NB4 (cell line): ENCODE results near the gene SLC7A9.

Experiments
- DNase-seq: peaks from one replicate; pipeline ENCODE4 v3.0.0; 2010; ENCODE audit warnings: low read depth
- H3K4me3 ChIP-seq: one replicate; pipeline ENCODE4 v1.5.1; 2011; ENCODE audit warnings: mild to moderate bottlenecking, low read depth, low read length, moderate library complexity
- MYC ChIP-seq: IDR thresholded peaks from 2 replicates; pipeline ENCODE4 v1.6.1; 2011; ENCODE audit warnings: low read depth, low read length
- POLR2A ChIP-seq: IDR thresholded peaks from 2 replicates; pipeline ENCODE4 v1.6.1; 2011; ENCODE audit warnings: mild to moderate bottlenecking; ENCODE audit not compliant: insufficient read length; ENCODE audit errors: extremely low read depth
- TF ChIP-seq, protein P1 (sequence below): IDR thresholded peaks from one replicate; pipeline ENCODE4 v1.5.1; 2012; ENCODE audit warnings: low read depth, low read length
- TF ChIP-seq, protein P2 (sequence below): IDR thresholded peaks from 2 replicates; pipeline ENCODE4 v1.6.1; 2011; ENCODE audit warnings: low read depth, low read length

SLC7A9 gene

DNA sequence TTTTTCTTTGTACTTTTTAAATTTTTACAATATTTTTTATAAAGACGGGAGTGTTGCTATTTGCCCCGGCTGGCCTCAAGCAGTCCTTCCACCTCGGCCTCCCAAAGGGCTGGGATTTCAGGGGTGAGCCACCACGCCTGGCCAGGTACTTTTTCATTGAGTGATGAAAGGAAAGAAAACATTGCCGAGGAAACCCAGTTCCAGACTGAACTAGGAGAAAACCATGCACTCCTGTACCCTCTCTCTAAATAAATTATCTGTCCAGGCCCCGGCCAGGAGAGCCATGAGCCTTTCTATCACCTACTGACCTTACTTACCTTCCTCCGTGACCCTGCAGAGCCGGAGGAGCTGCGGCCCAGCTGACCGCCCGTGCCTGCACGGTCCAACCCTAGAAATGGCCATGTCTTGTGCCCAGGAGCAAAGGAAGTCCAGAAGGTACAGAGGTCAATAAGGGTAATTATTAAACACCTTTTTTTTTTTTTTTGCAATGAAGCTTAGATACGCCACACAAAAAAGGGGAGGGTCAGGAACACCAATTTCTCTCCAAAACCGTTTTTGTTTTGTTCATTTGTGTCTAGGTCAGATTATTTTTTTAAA, at the start of gene SLC7A9:
Gene SLC7A9, minus strand, starts transcription at position 399 of the 597 bp plus-strand sequence. CDS start 1,233 bp downstream, outside the sequence.
- no peak for DNase-seq
- no peak for TF ChIP-seq MYC
- TF ChIP-seq, protein P1, sequence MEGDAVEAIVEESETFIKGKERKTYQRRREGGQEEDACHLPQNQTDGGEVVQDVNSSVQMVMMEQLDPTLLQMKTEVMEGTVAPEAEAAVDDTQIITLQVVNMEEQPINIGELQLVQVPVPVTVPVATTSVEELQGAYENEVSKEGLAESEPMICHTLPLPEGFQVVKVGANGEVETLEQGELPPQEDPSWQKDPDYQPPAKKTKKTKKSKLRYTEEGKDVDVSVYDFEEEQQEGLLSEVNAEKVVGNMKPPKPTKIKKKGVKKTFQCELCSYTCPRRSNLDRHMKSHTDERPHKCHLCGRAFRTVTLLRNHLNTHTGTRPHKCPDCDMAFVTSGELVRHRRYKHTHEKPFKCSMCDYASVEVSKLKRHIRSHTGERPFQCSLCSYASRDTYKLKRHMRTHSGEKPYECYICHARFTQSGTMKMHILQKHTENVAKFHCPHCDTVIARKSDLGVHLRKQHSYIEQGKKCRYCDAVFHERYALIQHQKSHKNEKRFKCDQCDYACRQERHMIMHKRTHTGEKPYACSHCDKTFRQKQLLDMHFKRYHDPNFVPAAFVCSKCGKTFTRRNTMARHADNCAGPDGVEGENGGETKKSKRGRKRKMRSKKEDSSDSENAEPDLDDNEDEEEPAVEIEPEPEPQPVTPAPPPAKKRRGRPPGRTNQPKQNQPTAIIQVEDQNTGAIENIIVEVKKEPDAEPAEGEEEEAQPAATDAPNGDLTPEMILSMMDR = no peak
- TF ChIP-seq, protein P2, sequence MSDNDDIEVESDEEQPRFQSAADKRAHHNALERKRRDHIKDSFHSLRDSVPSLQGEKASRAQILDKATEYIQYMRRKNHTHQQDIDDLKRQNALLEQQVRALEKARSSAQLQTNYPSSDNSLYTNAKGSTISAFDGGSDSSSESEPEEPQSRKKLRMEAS = no peak
- no peak for TF ChIP-seq POLR2A
- no peak within 1 kb of the TSS for H3K4me3 ChIP-seq

DNA sequence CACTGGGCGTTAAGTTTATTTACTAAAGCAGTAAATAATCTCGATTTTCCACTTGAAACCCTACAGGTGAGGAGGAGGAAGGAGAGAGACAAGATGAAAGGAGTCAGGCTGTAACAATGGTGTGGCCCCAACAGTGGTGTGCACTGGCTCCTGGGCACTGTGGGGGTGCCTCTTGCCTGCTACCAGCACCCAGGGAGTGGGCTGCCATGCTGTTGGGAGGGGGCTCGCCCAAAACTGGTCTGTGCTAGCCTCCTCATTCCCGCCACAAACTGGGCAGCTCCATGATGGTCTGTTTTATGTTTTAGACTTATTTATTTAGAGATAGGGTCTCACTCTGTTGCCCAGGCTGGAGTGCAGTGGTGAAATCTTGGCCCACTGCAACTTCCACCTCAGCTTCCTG, 49.8 kb upstream of the SLC7A9 start:
- TF ChIP-seq, protein P2 = no peak
- no peak for TF ChIP-seq POLR2A
- no peak for TF ChIP-seq MYC
- TF ChIP-seq, protein P1 = no peak
- no peak for DNase-seq
- H3K4me3 ChIP-seq = no peak overlapping the region

DNA sequence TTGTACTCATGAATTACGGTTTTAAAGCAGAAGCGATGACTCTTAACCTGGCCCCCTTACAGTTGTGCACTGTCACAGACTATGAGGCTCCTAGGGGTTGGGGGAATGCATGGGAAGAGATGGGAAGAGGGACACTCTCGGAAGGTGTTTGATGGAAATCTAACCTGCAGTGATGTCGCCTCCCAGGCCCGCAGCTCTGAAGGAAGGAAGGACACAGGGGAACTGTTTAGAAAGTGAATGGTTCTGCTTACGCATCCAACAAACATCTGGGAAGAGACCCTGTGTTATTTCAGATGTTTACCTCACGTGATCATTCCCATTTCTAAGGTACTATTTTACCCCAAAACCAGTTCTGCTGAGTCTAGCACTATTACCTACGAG, 48.0 kb upstream of the SLC7A9 start:
- no peak for DNase-seq
- H3K4me3 ChIP-seq = no peak overlapping the region
- no peak for TF ChIP-seq POLR2A
- TF ChIP-seq MYC = no peak
- TF ChIP-seq, protein P1 = no peak
- TF ChIP-seq, protein P2 = no peak

DNA sequence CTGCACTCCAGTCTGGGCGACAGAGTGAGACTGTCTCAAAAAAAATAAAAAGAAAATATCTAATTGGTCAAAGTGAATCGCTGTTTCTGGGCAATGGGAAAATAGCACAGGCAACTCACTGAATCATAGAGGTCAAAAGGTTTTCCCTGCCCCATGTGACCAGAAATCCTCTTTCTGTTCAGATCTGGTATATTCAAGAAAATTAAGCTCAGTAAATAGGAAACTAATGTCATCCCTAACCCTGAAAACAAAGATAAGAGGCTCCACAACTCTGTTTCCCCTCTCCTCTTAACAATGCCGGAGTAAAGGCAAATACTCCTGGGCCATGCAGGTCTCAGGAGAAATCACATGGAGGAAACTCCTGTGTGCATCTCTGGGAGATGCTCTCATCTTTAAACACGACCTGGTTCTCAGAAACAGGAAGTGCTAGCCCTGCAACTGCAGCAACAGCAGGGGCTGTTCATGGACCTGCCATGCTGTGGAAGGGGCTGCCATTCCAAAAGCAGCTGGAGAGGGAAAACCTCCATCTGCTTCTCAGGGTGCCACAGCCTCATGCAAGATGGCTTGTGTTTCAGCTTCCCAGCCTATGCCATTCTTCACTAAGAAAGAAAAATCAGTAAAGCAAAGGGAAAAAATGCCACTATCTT, 47.5 kb upstream of the SLC7A9 start:
- TF ChIP-seq MYC (no peak), POLR2A (no peak)
- TF ChIP-seq, protein P2 = no peak
- TF ChIP-seq, protein P1 = no peak
- no peak for DNase-seq

DNA sequence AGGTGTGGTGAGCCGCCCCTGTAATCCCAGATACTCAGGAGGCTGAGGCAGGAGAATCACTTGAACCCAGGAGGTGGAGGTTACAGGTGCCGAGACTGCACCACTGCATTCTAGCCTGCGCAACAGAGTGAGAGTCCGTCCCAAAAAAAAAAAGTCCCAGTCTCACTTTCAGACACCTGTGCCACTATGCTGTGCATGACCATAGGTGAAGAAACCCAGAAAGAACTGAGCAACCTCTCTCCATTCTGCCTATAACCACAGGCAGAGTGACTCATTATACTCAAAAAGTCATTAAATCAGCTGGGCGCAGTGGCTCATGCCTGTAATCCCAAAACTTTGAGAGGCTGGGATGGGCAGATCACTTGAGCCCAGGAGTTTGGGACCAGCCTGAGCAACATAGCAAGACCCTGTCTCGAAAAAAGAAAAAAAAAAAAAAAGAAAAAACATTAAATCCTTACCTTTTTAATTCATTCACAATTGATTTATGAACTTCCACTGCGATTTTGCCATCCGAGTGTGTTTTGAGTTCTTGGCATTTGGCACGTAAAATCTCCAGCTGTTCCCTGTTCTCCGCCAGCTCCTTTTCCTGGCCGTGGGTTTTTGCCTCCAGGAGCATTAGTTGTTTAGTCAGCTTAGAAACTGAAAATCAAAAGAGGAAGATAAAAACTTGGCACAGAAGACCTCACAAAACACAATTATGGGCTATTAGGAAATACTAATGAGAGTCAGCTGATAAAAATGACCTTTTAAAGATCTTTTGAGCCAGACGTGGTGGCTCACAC, 45.5 kb upstream of the SLC7A9 start:
- no peak for DNase-seq
- no peak overlapping the region for H3K4me3 ChIP-seq
- no peak for TF ChIP-seq POLR2A
- TF ChIP-seq, protein P2 = no peak
- TF ChIP-seq MYC = no peak
- TF ChIP-seq, protein P1 = no peak

More for the DNA sequence above, 47.5 kb upstream of the SLC7A9 start:
- H3K4me3 ChIP-seq = no peak overlapping the region
